ENCODE measurements around the gene CTDNEP1.
A peak's percentile ranks its signal among the peaks of the same experiment; 100 is the strongest.

CTDNEP1 gene

DNA sequence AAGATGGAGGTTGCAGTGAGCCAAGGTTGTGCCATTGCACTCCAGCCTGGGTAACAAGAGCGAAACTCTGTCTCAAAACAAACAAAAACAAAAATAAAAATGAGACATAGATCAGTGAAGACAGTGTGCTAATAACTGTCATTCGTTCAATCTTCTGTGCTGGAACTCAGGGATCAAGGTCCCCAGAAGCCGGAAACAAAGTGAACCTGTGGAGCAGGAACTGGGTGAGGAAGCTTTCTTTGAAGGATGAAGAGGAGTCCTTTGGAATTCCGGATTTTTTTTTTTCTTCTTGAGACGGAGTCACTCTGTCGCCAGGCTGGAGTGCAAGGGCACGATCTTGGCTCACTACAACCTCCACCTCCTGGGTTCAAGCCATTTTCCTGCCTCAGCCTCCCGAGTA is 27.9 kb upstream of the CTDNEP1 start:
- DNase-seq, result no peak

DNA sequence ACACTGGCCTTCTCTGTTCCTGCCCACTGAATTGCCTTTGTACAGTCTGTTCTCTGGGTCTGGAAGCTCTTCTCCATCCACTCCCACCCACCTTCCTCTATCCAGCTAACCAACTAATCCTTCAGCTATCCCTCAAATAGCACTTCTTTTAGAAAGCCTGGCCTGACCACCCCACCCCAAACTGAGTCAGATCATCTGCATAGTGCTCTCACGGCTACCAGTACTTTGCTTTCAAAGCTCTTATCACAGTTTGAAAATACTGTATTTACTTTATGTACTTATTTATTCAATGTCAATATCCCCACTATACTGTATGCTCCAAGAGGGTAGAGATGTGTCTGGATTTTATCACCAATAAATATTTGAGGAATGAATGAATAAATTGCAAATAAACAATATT is 15.2 kb upstream of the CTDNEP1 start:
- DNase-seq, result no peak

GRCh38 chr17:7263801-7264078 is 12.2 kb upstream of the CTDNEP1 start:
- no peak for DNase-seq

DNA sequence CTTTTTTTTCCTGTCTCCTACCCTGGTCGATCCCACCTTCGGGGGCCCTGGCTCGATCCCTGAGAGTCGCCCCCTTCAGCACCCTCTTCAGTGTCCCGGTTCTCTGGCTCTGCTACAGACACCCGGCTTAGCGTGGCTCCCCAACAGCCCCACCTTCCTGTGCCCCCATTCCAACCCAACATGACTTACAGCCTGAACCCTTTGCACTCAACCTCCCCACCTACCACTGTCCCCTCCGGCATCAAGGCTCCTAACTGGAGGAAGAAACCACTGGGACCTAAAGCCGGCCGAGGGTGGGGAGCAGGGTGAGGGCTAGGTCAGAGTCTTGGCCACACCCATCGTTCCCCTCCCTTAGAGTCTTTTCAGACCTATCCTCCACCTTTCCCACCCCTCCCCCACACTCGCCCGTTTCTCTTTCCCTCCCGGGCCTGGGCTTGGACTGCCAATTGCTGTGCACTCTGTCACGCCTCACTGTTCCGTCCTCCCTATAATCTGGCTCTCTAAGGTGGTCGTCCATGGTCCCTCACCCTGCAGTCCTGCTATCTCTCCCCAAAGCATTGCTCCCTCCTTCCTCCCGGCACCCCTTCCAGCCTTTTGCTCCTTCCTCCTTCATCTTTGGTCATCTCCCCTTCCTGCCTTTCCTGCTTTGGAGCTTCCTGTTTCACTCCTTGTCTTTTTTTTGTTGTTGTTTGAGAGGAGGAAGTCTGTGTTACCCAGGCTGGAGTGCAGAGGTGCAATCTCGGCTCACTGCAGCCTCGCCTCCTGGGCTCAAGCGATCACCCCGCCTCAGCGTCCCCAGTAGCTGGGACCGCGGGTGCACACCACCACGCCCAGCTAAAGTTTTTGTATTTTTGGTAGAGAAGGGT is 11.6 kb upstream of the CTDNEP1 start:
- peak; percentile 72 for DNase-seq

GRCh38 chr17:7262192-7262934 is 10.8 kb upstream of the CTDNEP1 start, which contains the start of gene CLDN7:
CLDN7 (minus strand) TSS chr17:7262478; CDS start chr17:7262043, 435 bp downstream.
- peak; percentile 88 for DNase-seq

- no peak for DNase-seq
Observed at GRCh38 chr17:7261379-7262191, 10.1 kb upstream of the CTDNEP1 start.

GRCh38 chr17:7260651-7261378 is 9.3 kb upstream of the CTDNEP1 start:
- peak; percentile 55 for DNase-seq

DNA sequence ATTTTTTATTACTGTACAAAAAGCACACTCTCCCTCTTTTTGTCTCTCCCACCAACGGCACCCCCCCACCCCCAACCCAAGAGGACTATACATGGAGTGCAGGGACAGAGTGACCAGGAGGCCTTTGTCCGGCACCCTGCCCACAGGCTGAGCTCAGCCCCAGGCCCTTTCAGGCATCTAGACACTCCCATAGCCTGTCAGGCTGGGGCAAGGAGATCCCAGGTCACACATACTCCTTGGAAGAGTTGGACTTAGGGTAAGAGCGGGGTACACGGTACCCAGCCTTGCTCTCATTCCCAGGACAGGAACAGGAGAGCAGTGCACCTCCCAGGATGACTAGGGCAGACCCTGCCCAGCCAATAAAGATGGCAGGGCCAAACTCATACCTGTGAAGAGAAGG is 8.6 kb upstream of the CTDNEP1 start:
- DNase-seq, result no peak

DNA sequence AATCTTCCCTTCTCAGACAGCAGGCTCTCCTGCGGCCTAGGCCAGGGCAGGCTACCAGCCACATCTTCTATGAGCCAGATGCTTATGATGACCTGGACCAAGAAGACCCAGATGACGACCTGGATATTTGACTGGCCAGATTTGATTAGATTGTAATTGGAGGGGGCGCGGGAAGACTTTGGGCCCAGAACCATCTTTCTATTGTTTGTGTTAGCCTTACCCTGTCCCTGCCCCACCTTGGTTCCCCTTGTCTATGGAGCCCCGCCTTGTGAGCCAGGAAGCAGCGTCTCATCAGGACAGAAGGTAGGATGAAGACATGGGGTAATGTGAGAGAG is 8.0 kb upstream of the CTDNEP1 start:
- DNase-seq, result no peak

DNA sequence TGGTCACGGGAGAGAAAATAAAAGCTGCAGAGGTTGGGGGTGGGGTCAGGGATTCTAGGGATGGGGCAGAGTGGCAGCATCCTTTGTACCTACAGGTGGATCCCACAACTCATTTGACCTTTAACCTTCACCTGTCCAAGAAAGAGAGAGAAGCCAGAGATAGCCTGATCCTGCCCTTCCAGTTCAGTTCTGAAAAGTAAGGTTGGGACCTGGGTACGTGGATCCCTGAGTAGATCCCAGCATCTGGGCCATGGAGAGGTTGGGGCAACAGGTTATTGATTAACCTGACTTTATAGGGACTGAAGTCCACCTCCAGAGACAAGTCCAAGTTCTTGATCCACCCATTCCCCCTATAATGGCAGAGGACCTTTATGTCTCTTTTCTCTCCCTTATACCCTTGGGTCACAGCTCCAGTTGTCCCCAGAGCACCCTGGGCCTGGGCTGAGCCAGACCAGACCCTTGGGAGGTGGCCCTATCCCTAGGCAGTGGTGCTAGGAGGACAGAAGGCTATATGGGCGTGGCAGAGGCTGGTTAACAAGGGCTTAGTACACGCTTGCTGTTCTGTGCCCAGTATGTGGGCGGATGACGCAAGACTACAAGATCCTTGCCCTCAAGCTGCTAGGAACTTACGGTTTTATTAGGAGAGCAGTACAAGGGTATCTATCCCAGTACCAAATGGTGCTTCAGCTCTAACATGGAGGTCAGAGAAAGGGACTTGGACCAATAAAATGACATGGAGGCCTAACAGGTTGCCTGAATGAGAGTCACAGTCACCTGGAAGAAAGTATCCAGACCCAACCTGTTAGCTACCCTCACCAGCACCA is 7.4 kb upstream of the CTDNEP1 start:
- DNase-seq, result no peak

GRCh38 chr17:7256766-7257456 is 5.4 kb upstream of the CTDNEP1 start:
- no peak for DNase-seq

GRCh38 chr17:7254511-7254910 is 3.0 kb upstream of the CTDNEP1 start:
- no peak for DNase-seq

GRCh38 chr17:7253082-7253481 is 1.5 kb upstream of the CTDNEP1 start:
- no peak for DNase-seq

DNA sequence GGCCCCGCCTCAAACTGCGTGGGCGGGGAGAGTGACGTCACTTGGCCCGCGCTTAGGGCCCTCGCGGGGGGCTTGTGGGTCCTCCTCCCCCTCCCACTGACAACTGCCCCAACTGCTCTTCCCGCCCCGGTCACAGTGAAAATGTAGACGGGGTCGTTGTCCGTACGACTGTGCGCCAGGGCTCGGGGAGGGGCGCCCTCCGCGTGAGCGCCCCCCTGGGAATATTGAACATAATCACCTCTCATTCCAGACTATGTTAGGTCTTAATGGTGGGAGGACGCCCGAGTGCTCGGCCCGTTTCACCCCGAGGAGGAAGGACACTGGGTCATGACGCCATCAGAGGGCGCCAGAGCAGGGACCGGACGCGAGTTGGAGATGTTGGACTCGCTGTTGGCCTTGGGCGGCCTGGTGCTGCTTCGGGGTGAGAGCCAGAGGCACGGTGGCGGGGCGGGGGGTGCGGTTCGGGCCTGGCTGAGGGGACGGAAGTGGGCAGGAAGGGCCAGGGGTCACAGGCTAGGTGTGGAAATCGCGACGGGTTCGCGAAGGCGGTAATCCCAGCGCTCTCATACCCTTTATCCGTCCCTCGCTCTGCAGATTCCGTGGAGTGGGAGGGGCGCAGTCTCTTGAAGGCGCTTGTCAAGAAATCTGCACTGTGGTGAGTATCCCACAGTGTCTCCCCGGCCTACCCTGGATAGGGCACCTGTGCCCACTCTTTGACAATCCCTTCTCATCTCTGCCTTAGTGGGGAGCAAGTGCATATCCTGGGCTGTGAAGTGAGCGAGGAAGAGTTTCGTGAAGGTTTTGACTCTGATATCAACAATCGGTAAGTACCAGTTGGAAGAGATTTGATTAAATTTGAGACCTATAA is 876 bp upstream of the CTDNEP1 start, which contains the start of gene ELP5:
Gene ELP5, plus strand, starts transcription at position 40 of the 868 bp plus-strand sequence. Its CDS starts 336 bp downstream, at position 376.
- DNase-seq, result peak; percentile 94

DNA sequence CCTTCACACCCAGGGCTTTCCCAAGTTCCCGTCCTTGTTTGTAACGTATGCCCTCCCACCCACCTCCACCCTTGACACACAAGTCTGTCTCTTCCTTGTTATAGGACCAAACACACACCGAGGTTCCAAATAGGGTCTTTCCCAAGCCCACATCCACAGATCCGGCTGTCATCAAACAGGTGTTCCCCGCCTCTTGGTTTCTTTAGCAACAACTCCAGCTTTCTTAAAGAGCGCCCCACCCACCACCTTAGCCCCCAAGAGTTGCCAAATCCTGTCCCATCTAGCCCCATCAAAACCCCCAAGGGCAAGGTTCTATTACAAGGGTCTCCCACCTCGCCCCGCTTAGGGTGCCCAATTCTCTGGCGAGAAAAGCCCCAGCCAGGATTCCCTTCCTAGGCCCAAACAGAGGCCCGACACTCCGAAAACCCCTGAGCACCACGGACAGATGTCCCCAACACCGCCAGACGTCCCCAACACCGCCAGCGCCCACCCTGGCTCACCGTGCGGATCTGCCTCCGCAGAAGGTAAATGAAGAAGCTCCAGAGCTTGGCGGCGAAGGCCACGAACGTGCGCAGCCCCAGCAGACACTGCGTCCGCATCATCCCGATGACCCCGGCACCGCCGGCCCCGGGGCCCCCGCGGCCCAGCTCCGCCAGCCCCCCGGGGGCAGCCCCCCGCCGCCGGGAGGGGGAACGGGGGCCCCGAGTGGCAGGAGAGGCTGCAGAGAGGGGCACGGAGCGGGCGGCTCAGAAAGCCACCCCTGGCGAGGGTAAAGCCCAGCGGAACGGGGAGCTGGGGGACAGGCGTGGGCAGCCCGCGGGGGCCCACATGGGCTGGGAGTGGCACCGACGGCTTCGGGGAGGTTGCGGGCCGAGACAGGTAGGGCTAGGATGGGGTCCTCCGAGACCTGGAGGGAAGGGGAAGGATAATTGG is 573 bp downstream of the CTDNEP1 start:
- DNase-seq, result no peak

GRCh38 chr17:7249830-7250229 is 1.7 kb downstream of the CTDNEP1 start:
- no peak for DNase-seq

GRCh38 chr17:7249214-7249613 is 2.3 kb downstream of the CTDNEP1 start:
- DNase-seq, result no peak

- DNase-seq, result no peak
Observed at GRCh38 chr17:7248796-7249195, 2.7 kb downstream of the CTDNEP1 start.

DNA sequence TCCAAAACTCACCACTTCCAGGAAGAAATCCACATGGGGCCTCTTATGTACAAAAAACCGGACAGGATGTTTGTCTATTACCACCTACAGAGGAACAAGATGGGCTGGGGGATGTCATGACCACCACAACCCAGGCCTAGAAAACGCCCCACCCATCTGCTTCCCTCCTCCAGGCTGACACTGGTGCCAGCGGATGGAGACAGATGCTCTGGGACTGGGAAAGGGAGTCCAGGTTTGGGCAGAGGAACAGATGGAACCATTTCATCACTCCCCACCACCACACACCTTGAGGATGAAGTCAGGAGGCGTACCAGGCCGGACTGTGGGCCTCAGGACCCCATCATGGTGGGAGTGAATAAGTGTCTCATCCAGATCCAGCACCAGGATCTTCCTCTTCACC is 4.8 kb downstream of the CTDNEP1 start:
- DNase-seq, result no peak
